GM21723 (cell line): ENCODE measurements around the gene SLC19A2.

ENCODE experiments used
- ATAC-seq: cut with Tn5 transposase; IDR thresholded peaks from one replicate; pipeline ENCODE4 v1.9.1; 2021; ENCODE audit warnings: mild to moderate bottlenecking, moderate library complexity; ENCODE audit not compliant: unreplicated experiment

Gene SLC19A2

DNA sequence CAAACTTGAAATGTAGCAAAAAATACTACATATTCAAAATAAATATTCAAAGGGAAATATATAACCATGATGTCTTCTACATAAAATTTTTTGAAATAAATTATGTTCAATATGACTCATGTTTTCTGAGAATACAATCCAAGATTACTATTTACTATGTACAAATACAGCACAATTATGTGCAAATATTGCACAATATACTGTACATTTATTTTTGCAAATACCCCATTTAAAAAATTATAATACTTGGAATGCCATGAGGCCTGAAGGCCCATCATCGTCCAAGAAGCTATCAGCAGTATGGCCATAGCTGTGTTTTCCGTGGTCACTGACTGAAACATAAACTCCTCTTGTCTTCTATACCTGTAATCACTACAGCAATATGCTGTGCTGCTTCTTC, 70.8 kb downstream of the SLC19A2 start:
- no peak for ATAC-seq
